HepG2 (cell line): Measurements from ENCODE around the gene CCDC116. TPM values are rescaled to one million over a fixed set of nuclear protein-coding genes. Genes with fewer than 3 reads are reported as not detected.

Source experiments
- CBFB ChIP-seq: sonication (generic); formaldehyde crosslinking; IDR thresholded peaks from 2 replicates; pipeline ENCODE4 v1.4.0; 2020; ENCODE audit warnings: missing genetic modification reagents
- ESRRA ChIP-seq: sonication (generic); formaldehyde crosslinking; IDR thresholded peaks from 2 replicates; pipeline ENCODE4 v1.5.1; 2020; ENCODE audit warnings: mild to moderate bottlenecking, low read depth, missing genetic modification reagents
- HDAC2 ChIP-seq: sonication (generic); formaldehyde crosslinking; IDR thresholded peaks from 2 replicates; pipeline ENCODE4 v1.4.0; 2020; ENCODE audit warnings: missing genetic modification reagents
- KMT2A ChIP-seq: sonication (generic); formaldehyde crosslinking; IDR thresholded peaks from 2 replicates; pipeline ENCODE4 v1.4.0; 2020; ENCODE audit warnings: missing genetic modification reagents
- NR2F6 ChIP-seq, 2 experiments: IDR thresholded peaks; 2 replicates each; pipeline ENCODE4 v1.6.1; 2016; ENCODE audit warnings: antibody characterized with exemption in 1 of 2, mild to moderate bottlenecking in 1 of 2
- RBM22 ChIP-seq: fragments of 200-400 bp; formaldehyde crosslinking; optimal IDR thresholded peaks from 2 replicates; pipeline ENCODE3; 2017; ENCODE audit warnings: mild to moderate bottlenecking, low read length, moderate library complexity
- SMC3 ChIP-seq: IDR thresholded peaks from 2 replicates; pipeline ENCODE4 v1.6.1; 2011; ENCODE audit warnings: low read length, improper control_type of control experiment
- SSRP1 ChIP-seq: IDR thresholded peaks from 2 replicates; pipeline ENCODE4 v1.6.1; 2016; ENCODE audit warnings: control low read depth
- YEATS4 ChIP-seq: sonication (generic); formaldehyde crosslinking; IDR thresholded peaks from 2 replicates; pipeline ENCODE4 v1.4.0; 2020; ENCODE audit warnings: missing genetic modification reagents, borderline replicate concordance
- ZNF329 ChIP-seq: sonication (generic); formaldehyde crosslinking; IDR thresholded peaks from 2 replicates; pipeline ENCODE4 v1.9.0; 2021; ENCODE audit warnings: low read depth, mild to moderate bottlenecking, missing genetic modification reagents
- ZNF563 ChIP-seq: sonication (generic); formaldehyde crosslinking; IDR thresholded peaks from 2 replicates; pipeline ENCODE4 v1.8.0; 2022; ENCODE audit warnings: mild to moderate bottlenecking, moderate library complexity, missing genetic modification reagents
- ZNF607 ChIP-seq: sonication (generic); formaldehyde crosslinking; IDR thresholded peaks from 2 replicates; pipeline ENCODE4 v1.5.1; 2020; ENCODE audit warnings: missing genetic modification reagents, mild to moderate bottlenecking, borderline replicate concordance
- ZNF678 ChIP-seq: sonication (generic); formaldehyde crosslinking; IDR thresholded peaks from 2 replicates; pipeline ENCODE4 v1.4.0; 2020; ENCODE audit warnings: mild to moderate bottlenecking, missing genetic modification reagents
- ZNF687 ChIP-seq: sonication (generic); formaldehyde crosslinking; IDR thresholded peaks from 2 replicates; pipeline ENCODE4 v1.5.1; 2020; ENCODE audit warnings: mild to moderate bottlenecking, missing genetic modification reagents, moderate library complexity
- ZNF724P ChIP-seq: sonication (generic); formaldehyde crosslinking; IDR thresholded peaks from 2 replicates; pipeline ENCODE4 v1.8.0; 2022; ENCODE audit warnings: missing genetic modification reagents, borderline replicate concordance
- ZNF792 ChIP-seq: IDR thresholded peaks from 2 replicates; pipeline ENCODE4 v1.6.1; 2016
- polyA plus RNA-seq, 8 experiments: library from polyadenylated mRNA; depleted of rRNA in 3 of 8; stranded (reverse) in 7 of 8; unstranded in 1 of 8; fragments of >200 nt; fragmentation: Illumina TruSeq in 4 of 8; extraction: Trizol in 4 of 8; gene quantifications; 2 replicates each; pipeline versions ENCODE4 v1.2.1 to v1.2.3, GENCODE V29; 2011 to 2016; ENCODE audit warnings: low read depth in 4 of 8, missing spikeins in 1 of 8, mixed read lengths in 1 of 8; ENCODE audit not compliant: insufficient read depth in 1 of 8
- total RNA-seq, 5 experiments: library from RNA; depleted of rRNA; stranded (reverse); fragments of >200 nt; fragmentation: Illumina TruSeq; extraction: Trizol; gene quantifications; 2 replicates each; pipeline ENCODE4 v1.2.3, GENCODE V29; 2016; ENCODE audit warnings: low read depth in 1 of 5
- TF ChIP-seq, protein P1 (sequence below): sonication (generic); formaldehyde crosslinking; IDR thresholded peaks from 2 replicates; pipeline ENCODE4 v1.4.0; 2020; ENCODE audit warnings: missing genetic modification reagents
- TF ChIP-seq, protein P2 (sequence below): sonication (generic); formaldehyde crosslinking; IDR thresholded peaks from 2 replicates; pipeline ENCODE4 v1.9.0; 2022; ENCODE audit warnings: low read depth, missing genetic modification reagents

The CCDC116 gene
- total and polyA plus RNA-seq, 2 of the 13 experiments (the other 11 are each of a cell fraction or from before 2014, with no cell fraction given): 0.15 to 0.33 TPM

DNA sequence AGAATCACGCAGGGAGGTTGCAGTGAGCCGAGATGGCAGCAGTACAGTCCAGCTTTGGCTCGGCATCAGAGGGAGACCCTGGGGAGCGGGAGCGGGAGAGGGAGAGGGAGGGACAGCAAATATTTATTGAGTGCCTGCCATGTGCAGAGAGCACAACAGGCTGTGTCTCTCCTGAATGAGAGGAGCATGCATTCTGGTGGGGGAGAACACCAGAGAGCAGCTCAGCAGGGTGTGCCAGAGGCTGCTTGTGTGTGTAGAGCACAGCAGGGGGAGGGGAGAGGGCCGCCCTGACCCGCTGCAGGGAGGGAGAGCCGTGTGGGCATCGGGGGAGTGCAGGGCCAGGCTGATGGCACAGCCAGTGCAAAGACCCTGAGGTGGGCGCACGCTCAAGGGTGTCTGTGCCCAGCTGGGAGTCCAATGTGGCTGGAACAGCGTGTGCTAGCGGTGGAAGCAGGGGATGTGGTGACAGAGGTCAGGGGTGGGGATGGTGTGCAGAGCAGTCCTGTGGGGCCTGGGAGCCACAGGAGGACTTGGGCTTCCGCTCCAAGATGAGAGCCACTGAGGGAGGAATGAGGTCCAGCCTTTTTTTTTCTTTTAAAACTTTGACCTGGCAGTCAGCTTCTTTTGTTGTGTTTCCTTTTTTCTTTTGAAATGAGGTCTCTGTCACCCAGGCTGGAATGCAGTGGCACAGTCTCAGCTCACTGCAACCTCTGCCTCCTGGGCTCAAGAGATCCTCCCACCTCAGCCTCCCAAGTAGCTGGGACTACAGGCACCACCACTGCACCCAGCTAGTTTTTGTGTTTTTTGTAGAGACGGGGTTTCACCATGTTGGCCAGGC lies 45.3 kb downstream of the CCDC116 start (continued):
- TF ChIP-seq, protein P1, sequence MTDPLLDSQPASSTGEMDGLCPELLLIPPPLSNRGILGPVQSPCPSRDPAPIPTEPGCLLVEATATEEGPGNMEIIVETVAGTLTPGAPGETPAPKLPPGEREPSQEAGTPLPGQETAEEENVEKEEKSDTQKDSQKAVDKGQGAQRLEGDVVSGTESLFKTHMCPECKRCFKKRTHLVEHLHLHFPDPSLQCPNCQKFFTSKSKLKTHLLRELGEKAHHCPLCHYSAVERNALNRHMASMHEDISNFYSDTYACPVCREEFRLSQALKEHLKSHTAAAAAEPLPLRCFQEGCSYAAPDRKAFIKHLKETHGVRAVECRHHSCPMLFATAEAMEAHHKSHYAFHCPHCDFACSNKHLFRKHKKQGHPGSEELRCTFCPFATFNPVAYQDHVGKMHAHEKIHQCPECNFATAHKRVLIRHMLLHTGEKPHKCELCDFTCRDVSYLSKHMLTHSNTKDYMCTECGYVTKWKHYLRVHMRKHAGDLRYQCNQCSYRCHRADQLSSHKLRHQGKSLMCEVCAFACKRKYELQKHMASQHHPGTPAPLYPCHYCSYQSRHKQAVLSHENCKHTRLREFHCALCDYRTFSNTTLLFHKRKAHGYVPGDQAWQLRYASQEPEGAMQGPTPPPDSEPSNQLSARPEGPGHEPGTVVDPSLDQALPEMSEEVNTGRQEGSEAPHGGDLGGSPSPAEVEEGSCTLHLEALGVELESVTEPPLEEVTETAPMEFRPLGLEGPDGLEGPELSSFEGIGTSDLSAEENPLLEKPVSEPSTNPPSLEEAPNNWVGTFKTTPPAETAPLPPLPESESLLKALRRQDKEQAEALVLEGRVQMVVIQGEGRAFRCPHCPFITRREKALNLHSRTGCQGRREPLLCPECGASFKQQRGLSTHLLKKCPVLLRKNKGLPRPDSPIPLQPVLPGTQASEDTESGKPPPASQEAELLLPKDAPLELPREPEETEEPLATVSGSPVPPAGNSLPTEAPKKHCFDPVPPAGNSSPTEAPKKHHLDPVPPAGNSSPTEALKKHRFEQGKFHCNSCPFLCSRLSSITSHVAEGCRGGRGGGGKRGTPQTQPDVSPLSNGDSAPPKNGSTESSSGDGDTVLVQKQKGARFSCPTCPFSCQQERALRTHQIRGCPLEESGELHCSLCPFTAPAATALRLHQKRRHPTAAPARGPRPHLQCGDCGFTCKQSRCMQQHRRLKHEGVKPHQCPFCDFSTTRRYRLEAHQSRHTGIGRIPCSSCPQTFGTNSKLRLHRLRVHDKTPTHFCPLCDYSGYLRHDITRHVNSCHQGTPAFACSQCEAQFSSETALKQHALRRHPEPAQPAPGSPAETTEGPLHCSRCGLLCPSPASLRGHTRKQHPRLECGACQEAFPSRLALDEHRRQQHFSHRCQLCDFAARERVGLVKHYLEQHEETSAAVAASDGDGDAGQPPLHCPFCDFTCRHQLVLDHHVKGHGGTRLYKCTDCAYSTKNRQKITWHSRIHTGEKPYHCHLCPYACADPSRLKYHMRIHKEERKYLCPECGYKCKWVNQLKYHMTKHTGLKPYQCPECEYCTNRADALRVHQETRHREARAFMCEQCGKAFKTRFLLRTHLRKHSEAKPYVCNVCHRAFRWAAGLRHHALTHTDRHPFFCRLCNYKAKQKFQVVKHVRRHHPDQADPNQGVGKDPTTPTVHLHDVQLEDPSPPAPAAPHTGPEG (CRISPR knock-in tag): no peak
- TF ChIP-seq ESRRA (CRISPR knock-in tag) (no peak), HDAC2 (CRISPR knock-in tag) (peak; percentile 69; the same call in 1 of the 2 replicates), SMC3 (no peak), ZNF329 (no peak), SSRP1 (CRISPR knock-in tag) (no peak), ZNF607 (CRISPR knock-in tag) (no peak), KMT2A (peak; percentile 53; the same call in 1 of the 2 replicates), ZNF678 (no peak), ZNF687 (peak; percentile 92), ZNF724P (CRISPR knock-in tag) (peak; percentile 36; the same call in 1 of the 2 replicates), NR2F6 (IDR thresholded peaks at IDR 0.05) (peak; percentile 20; the same call in 1 of the 2 replicates), NR2F6 (CRISPR knock-in tag; IDR thresholded peaks at IDR 0.05) (peak; percentile 78), YEATS4 (peak; percentile 44; the same call in 1 of the 2 replicates), CBFB (CRISPR knock-in tag) (no peak), RBM22 (peak; percentile 42), ZNF792 (CRISPR knock-in tag) (peak; percentile 55; the same call in 1 of the 2 replicates), ZNF563 (CRISPR knock-in tag) (no peak)
- TF ChIP-seq, protein P2, sequence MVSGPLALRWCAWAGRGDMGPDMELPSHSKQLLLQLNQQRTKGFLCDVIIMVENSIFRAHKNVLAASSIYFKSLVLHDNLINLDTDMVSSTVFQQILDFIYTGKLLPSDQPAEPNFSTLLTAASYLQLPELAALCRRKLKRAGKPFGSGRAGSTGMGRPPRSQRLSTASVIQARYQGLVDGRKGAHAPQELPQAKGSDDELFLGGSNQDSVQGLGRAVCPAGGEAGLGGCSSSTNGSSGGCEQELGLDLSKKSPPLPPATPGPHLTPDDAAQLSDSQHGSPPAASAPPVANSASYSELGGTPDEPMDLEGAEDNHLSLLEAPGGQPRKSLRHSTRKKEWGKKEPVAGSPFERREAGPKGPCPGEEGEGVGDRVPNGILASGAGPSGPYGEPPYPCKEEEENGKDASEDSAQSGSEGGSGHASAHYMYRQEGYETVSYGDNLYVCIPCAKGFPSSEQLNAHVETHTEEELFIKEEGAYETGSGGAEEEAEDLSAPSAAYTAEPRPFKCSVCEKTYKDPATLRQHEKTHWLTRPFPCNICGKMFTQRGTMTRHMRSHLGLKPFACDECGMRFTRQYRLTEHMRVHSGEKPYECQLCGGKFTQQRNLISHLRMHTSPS: peak; percentile 84; the same call in 1 of the 2 replicates
